ENCODE measurements around the gene CLTC.

DNA sequence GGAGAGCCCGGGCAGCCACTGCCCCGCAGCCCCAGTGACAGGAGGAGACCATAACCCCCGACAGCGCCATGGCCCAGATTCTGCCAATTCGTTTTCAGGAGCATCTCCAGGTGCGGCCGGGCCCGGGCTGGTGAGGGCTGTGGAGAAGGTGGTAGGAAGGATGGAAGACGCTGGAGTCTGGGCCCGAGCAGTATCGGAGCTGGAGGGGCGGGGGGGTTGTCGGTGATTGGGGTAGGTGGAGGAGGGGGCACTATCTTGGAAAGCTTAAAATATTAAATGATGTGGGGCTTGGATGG lies 317 bp downstream of the CLTC start:
- TF ChIP-seq, protein P1, sequence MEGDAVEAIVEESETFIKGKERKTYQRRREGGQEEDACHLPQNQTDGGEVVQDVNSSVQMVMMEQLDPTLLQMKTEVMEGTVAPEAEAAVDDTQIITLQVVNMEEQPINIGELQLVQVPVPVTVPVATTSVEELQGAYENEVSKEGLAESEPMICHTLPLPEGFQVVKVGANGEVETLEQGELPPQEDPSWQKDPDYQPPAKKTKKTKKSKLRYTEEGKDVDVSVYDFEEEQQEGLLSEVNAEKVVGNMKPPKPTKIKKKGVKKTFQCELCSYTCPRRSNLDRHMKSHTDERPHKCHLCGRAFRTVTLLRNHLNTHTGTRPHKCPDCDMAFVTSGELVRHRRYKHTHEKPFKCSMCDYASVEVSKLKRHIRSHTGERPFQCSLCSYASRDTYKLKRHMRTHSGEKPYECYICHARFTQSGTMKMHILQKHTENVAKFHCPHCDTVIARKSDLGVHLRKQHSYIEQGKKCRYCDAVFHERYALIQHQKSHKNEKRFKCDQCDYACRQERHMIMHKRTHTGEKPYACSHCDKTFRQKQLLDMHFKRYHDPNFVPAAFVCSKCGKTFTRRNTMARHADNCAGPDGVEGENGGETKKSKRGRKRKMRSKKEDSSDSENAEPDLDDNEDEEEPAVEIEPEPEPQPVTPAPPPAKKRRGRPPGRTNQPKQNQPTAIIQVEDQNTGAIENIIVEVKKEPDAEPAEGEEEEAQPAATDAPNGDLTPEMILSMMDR (IDR thresholded peaks at IDR 0.05; ENCODE audit: insufficient read depth, low read length) = no peak
- TF ChIP-seq POLR2AphosphoS5 (IDR thresholded peaks at IDR 0.05; ENCODE audit: low read depth) = no peak; the same call in 1 of the 2 replicates
- TF ChIP-seq, protein P2, sequence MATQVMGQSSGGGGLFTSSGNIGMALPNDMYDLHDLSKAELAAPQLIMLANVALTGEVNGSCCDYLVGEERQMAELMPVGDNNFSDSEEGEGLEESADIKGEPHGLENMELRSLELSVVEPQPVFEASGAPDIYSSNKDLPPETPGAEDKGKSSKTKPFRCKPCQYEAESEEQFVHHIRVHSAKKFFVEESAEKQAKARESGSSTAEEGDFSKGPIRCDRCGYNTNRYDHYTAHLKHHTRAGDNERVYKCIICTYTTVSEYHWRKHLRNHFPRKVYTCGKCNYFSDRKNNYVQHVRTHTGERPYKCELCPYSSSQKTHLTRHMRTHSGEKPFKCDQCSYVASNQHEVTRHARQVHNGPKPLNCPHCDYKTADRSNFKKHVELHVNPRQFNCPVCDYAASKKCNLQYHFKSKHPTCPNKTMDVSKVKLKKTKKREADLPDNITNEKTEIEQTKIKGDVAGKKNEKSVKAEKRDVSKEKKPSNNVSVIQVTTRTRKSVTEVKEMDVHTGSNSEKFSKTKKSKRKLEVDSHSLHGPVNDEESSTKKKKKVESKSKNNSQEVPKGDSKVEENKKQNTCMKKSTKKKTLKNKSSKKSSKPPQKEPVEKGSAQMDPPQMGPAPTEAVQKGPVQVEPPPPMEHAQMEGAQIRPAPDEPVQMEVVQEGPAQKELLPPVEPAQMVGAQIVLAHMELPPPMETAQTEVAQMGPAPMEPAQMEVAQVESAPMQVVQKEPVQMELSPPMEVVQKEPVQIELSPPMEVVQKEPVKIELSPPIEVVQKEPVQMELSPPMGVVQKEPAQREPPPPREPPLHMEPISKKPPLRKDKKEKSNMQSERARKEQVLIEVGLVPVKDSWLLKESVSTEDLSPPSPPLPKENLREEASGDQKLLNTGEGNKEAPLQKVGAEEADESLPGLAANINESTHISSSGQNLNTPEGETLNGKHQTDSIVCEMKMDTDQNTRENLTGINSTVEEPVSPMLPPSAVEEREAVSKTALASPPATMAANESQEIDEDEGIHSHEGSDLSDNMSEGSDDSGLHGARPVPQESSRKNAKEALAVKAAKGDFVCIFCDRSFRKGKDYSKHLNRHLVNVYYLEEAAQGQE (IDR thresholded peaks at IDR 0.05; ENCODE audit: insufficient replicate concordance, low read depth) = no peak

Data from HL-60 (cell line).